Frontal cortex (tissue), 4 donors: Measurements from ENCODE around the gene ZNF273. TPM values are rescaled to one million over a fixed set of nuclear protein-coding genes. Genes with fewer than 3 reads are reported as not detected.
"Not testable (repeated sequence)": the region's sequence is repeated elsewhere in the genome, so short reads cannot be mapped to it uniquely, and the experiment has no call there.

Source experiments
- DNase-seq, 2 donors: peaks; one replicate each; pipeline ENCODE4 v3.0.0; 2012; ENCODE audit warnings: low spot score in 2 of 2
- FAIRE-seq: peaks from 2 replicates; lab custom pipeline; 2012; peaks lifted over from hg19 to GRCh38; lab: Jason Lieb, UNC
- total RNA-seq: library from RNA; depleted of rRNA; stranded (reverse); fragments of >200 nt; gene quantifications from one replicate; pipeline ENCODE4 v1.2.3, GENCODE V29; 2014
- donor health status: control.
- donor health status: control.
- donor health status: control.

ZNF273 gene
- total RNA-seq, 1 donor from 2014 or later = 40.8 TPM

GRCh38 chr7:64928252-64929187 lies 25.4 kb downstream of the ZNF273 start:
- not testable (repeated sequence) for FAIRE-seq, DNase-seq

GRCh38 chr7:64934478-64934877 lies 31.4 kb downstream of the ZNF273 start:
- FAIRE-seq (no peak), DNase-seq (no peak)

- FAIRE-seq = no peak
Observed at GRCh38 chr7:64938540-64938939, 35.5 kb downstream of the ZNF273 start.

GRCh38 chr7:64940021-64940420 lies 36.9 kb downstream of the ZNF273 start:
- FAIRE-seq = not testable (repeated sequence)

More at GRCh38 chr7:64938540-64938939, 35.5 kb downstream of the ZNF273 start:
- DNase-seq = no peak

GRCh38 chr7:64944667-64945502 lies 41.8 kb downstream of the ZNF273 start:
- DNase-seq, FAIRE-seq: not testable (repeated sequence)

More at GRCh38 chr7:64940021-64940420, 36.9 kb downstream of the ZNF273 start:
- DNase-seq = not testable (repeated sequence)

GRCh38 chr7:64945503-64946175 lies 42.6 kb downstream of the ZNF273 start:
- DNase-seq (no peak), FAIRE-seq (no peak)

GRCh38 chr7:64946772-64947171 lies 43.7 kb downstream of the ZNF273 start:
- DNase-seq (peak in 1 of 2 donors; percentile 18), FAIRE-seq (no peak)

GRCh38 chr7:64947252-64948000 lies 44.4 kb downstream of the ZNF273 start:
- no peak for FAIRE-seq
- peak in 1 of 2 donors; percentile 27 for DNase-seq

- not testable (repeated sequence) for FAIRE-seq, DNase-seq
Observed at GRCh38 chr7:64948774-64949173, 45.7 kb downstream of the ZNF273 start.

- DNase-seq, FAIRE-seq: not testable (repeated sequence)
Observed at GRCh38 chr7:64950673-64951072, 47.6 kb downstream of the ZNF273 start.

GRCh38 chr7:64951250-64951848 lies 48.3 kb downstream of the ZNF273 start:
- FAIRE-seq = peak; percentile 39

GRCh38 chr7:64959072-64959747 lies 56.1 kb downstream of the ZNF273 start:
- FAIRE-seq (no peak), DNase-seq (no peak)

More at GRCh38 chr7:64951250-64951848, 48.3 kb downstream of the ZNF273 start:
- DNase-seq = peak; percentile 52 to 55

GRCh38 chr7:64965594-64965993 lies 62.5 kb downstream of the ZNF273 start:
- FAIRE-seq = no peak
- DNase-seq = no peak

GRCh38 chr7:64978497-64979203 lies 75.6 kb downstream of the ZNF273 start:
- DNase-seq = no peak
- no peak for FAIRE-seq
